ENCODE measurements around the gene MLF2. TPM values are rescaled to one million over a fixed set of nuclear protein-coding genes. Genes with fewer than 3 reads are reported as not detected.

The MLF2 gene
- total and polyA plus RNA-seq, 9 of the 15 experiments (the other 6 are each of a cell fraction or from before 2014, with no cell fraction given): 11.4 to 190 (median 139) TPM

GRCh38 chr12:6784761-6785160, 31.8 kb upstream of the MLF2 start:
- Histone ChIP-seq H3K4me1 (replicated peaks in 1 of 2; ENCODE audit: control insufficient read depth in 2 of 2, insufficient read depth in 2 of 2, low read length in 2 of 2) (peaks cover 4 to 5% of the 10 kb centered on the region in 2 experiments; a peak in 2 of 5 replicates), H3K9ac (ENCODE audit: insufficient read depth in 1 of 2, low read depth in 2 of 2, low read length in 2 of 2) (no peak overlapping the region), H3K79me2 (ENCODE audit: control insufficient read depth, insufficient read depth, low read length) (no peaks in the 10 kb centered on the region), H3K4me2 (ENCODE audit: insufficient read depth, low read length) (no peak overlapping the region), H2AFZ (ENCODE audit: low read depth, low read length) (no peak overlapping the region), H3K4me3 (no peak overlapping the region), H3K27me3 (ENCODE audit: control insufficient read depth in 2 of 2, insufficient read depth in 2 of 2, low read length in 2 of 2) (no peaks in the 10 kb centered on the region), H4K20me1 (replicated peaks; ENCODE audit: control insufficient read depth, insufficient read depth, low read length) (no peaks in the 10 kb centered on the region), H3K9me3 (replicated peaks; ENCODE audit: control insufficient read depth, insufficient read depth, low read depth, low read length) (no peaks in the 10 kb centered on the region), H3K9me1 (ENCODE audit: control insufficient read depth, insufficient read depth, low read length) (no peaks in the 10 kb centered on the region), H3K27ac (ENCODE audit: extremely low read depth, low read depth, low read length) (no peak overlapping the region), H3K36me3 (ENCODE audit: control insufficient read depth, insufficient read depth, low read length) (no peaks in the 10 kb centered on the region)
- 65% methylated on average over 2 of the region's 5 CpGs for WGBS (ENCODE audit: insufficient coverage, low coverage, missing lambda C conversion rate)
- TF ChIP-seq ZNF408 (CRISPR knock-in tag; IDR thresholded peaks at IDR 0.05; ENCODE audit: low read depth) (no peak), MIER1 (IDR thresholded peaks at IDR 0.05; ENCODE audit: low read depth) (no peak), FOXA1 (IDR thresholded peaks at IDR 0.05; ENCODE audit: borderline replicate concordance) (no peak), MCM3 (IDR thresholded peaks at IDR 0.05) (no peak), TAF15 (IDR thresholded peaks at IDR 0.05; ENCODE audit: low read depth, low read length) (no peak), ZNF324 (CRISPR knock-in tag; IDR thresholded peaks at IDR 0.05) (no peak), FOXP1 (CRISPR knock-in tag; IDR thresholded peaks at IDR 0.05) (no peak), MCM7 (IDR thresholded peaks at IDR 0.05) (no peak), GATAD2B (IDR thresholded peaks at IDR 0.05; ENCODE audit: borderline replicate concordance) (no peak), ZC3H4 (CRISPR knock-in tag; IDR thresholded peaks at IDR 0.05; ENCODE audit: borderline replicate concordance) (no peak), PKNOX1 (IDR thresholded peaks at IDR 0.05) (no peak), NCOA6 (IDR thresholded peaks at IDR 0.05) (no peak), ZBTB7A (IDR thresholded peaks at IDR 0.05; ENCODE audit: borderline replicate concordance, control insufficient read depth, low read depth, low read length) (no peak), ARID2 (IDR thresholded peaks at IDR 0.05) (no peak), BCOR (IDR thresholded peaks at IDR 0.05) (no peak), CUX1 (CRISPR knock-in tag; IDR thresholded peaks at IDR 0.05) (no peak), NFXL1 (CRISPR knock-in tag; IDR thresholded peaks at IDR 0.05) (no peak), EGR1 (conservative IDR thresholded peaks at IDR 0.05) (no peak), PHTF2 (CRISPR knock-in tag; IDR thresholded peaks at IDR 0.05) (no peak)
- BruUV-seq (replicated peaks): no TSS peak
- ATAC-seq: no peak
- in situ Hi-C loops (cut with MboI) (no loop called here), intact Hi-C loops (cut with micrococcal nuclease) (no loop called here)
- CTCF ChIA-PET (ENCODE audit: low intra/inter-chr PET ratio): no interaction called here
- FAIRE-seq: no peak
- POLR2A ChIA-PET: no interaction called here
- no peak for DNase-seq (ENCODE audit: extremely low read depth in 1 of 4, low spot score in 3 of 4)

Data from K562 (cell line).